Activated naive CD8-positive, alpha-beta T cell treated with anti-CD3 and anti-CD28 coated beads, Interleukin-2, amount 50 U/mL, for 16 hours (primary cell): ENCODE results near the gene AHRR.

Experiments
- DNase-seq: peaks from one replicate; pipeline ENCODE4 v3.0.0-alpha.2; 2020; ENCODE audit warnings: low read depth, low spot score

AHRR gene

DNA sequence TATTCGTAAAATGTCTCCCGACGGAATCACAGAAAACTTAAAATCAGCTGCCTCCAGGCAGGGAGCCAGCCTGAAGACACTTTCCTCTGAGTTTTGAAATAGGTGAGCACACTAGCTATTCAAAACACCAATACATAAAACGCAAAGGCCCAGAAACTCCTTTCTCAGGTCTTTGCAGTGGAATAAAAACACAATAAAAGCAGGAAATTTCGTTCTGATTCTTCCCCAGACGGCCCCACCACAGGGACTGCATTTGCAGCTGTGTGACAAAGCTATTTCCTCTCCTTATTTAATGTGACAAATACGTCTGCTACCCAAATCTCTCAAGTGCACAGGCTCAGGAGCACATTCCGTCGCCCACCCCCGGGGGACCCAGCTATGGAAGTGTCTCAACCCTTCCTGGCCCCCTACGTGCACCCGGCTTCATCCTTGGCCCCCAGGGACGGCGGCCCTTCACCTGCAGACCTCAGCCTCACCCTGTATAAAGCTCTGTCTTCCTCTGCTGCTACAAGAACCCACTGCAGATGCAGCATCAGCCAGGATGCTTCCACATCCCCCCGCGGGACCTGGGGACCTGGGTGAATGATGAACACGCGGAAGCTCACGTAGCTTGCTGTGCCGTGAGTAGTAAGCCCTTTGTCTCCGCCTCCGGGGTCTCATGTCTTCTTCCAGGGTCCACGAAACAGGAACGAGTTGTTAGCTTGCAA lies 24.9 kb downstream of the AHRR start:
- no peak for DNase-seq

DNA sequence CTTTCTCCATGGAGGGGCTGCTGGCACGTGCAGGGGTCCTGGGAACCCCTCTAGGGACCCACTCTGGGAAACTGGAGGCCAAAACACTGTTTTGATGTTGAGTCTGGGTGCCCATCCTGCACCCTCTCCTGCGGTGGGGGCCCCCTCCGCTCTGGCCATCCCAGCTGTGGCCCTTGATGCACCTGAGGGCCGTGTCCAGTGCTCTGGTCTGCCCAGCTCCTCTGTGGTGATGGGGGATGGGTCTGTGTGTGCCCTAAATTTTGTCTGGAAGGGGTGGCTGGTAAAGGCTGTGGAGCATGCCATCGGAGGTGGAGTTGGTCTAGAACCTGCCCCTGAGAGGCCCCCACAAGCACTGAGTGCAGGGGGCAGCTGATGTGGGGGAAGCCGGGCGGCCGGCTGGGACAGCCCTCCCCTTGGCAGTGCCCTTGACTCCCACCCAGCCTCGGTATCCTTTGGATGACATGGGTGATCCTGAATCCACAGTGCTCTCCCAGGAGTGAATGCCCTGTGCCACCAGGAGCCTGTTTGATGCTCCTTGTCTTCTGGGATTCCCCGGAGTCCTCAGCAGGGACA lies 26.3 kb downstream of the AHRR start:
- DNase-seq, result no peak

DNA sequence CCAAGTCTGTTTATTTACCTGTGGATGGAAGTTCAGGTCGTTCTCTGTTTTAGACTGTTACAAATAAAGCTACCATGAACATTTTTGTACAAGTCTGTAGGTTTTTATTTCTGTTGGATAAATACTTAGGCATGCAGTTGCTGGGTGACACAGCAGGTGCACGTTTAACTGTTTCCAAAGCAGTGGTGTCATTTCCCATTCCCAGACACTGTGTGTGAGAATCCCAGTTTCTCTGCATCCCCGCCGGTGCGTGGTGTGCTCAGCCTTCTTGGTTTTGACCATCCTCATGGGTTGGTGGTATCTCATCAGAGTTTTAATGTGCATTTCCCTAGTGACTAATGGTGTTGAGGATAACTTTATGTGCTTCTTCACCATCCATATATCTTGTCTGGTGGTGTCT lies 27.2 kb downstream of the AHRR start:
- DNase-seq, result no peak

DNA sequence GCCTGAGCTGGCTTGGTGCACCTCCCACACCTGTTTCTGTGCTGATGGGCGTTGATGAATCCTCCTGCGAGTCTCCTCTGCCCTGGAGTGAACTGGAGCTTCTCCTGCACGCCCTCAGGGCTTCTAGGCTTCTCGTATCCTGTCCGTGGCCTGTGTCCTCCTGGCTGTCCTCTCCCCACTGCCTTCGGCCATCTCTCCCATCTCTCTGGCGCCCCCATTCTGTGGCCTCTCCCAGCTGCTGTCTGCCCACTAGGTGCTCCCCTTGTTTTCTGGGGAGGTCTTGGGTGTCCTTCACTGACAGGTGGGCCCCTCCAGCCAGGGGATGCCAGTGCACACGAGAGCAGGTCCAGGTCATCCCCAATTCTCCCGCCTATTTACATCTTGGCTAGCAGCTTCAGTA lies 28.8 kb downstream of the AHRR start:
- DNase-seq, result no peak

DNA sequence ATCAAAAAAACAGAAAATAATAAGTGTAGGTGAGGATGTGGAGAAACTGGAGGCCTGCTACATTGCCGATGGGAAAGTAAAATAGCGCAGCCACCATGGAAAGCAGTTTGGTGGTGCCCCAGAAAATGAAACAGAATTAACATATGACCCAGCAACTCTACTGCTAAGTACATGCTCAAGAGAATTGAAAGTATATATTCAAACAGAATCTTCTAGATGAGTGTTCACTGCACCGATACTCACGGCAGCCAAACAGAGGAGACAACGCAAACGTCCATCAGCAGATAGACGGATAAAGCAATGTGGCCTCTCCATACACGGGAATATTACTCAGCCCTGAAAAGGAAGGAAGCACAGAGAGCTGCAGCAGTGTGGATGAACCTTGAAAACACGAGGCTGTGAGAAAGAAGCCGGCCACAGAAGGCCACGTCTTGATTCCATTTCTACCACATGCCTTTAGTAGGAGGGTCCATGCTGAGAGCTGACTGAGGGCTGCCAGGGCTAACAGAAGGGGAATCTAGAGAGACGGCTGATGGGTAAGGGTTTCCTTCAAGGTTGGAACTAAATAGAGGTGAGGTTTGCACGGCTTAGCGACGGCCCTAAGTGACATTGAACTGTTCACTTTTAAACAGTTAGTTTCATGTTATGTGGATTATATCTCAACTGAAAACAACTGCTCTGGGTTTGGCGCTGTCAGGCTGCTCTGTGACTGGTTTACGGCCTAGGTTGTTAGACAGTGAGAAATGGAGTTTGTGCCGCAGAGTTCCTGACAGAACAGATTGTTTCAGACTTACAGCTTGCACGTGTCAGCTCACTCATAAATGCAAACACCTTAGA lies 29.8 kb downstream of the AHRR start:
- DNase-seq, result no peak

DNA sequence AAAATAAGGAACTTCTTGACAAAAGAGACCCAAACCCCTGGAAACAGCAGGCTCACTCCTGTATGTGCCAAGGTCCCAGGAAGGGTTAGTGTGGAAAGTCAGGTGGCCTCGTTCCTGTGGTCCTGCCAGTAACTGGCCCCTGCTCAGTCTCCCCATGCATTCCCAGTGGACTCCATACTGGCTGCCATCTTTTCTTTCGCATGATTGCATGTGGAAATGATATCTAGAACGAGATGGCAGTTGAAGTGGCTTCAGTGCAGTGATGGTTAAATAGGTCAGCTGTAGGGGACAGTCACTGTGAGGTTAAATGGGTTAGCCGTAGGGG lies 30.4 kb downstream of the AHRR start:
- no peak for DNase-seq

DNA sequence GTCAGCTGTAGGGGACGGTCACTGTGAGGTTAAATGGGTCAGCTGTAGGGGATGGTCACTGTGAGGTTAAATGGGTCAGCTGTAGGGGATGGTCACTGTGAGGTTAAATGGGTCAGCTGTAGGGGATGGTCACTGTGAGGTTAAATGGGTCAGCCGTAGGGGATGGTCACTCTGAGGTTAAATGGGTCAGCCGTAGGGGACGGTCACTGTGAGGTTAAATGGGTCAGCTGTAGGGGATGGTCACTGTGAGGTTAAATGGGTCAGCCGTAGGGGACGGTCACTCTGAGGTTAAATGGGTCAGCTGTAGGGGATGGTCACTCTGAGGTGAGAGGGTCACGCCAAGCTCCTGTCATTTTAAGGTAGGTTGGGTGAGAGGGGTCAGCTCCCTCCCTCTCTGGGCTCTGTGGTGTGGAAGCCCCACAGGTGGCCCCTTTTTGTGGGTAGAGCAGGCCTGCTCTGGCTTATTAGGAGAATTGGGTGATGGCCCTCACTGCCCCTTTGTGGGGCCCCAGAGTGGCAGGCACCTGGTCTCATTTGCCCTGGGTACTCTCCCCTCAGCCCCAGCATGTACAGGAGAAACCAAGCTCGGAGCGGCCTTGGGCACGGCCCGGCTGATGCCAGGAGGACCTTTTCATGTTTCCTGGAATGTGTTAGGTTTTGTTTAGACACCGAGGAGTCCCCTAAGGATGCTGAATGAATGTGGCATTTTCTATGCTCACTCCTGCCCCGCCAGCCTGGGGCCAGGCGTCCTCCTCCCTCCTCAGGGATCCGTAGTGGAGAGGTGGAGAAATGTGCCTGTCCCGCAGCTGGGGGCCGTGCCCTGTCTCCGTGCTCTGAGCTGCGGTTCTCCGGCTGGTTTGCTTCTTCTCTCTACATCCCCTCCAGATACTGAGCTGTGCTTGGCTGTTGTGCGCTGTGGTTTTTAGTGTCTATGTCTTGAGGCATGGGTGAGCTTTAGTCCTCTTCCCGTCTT lies 31.4 kb downstream of the AHRR start:
- DNase-seq, result no peak

DNA sequence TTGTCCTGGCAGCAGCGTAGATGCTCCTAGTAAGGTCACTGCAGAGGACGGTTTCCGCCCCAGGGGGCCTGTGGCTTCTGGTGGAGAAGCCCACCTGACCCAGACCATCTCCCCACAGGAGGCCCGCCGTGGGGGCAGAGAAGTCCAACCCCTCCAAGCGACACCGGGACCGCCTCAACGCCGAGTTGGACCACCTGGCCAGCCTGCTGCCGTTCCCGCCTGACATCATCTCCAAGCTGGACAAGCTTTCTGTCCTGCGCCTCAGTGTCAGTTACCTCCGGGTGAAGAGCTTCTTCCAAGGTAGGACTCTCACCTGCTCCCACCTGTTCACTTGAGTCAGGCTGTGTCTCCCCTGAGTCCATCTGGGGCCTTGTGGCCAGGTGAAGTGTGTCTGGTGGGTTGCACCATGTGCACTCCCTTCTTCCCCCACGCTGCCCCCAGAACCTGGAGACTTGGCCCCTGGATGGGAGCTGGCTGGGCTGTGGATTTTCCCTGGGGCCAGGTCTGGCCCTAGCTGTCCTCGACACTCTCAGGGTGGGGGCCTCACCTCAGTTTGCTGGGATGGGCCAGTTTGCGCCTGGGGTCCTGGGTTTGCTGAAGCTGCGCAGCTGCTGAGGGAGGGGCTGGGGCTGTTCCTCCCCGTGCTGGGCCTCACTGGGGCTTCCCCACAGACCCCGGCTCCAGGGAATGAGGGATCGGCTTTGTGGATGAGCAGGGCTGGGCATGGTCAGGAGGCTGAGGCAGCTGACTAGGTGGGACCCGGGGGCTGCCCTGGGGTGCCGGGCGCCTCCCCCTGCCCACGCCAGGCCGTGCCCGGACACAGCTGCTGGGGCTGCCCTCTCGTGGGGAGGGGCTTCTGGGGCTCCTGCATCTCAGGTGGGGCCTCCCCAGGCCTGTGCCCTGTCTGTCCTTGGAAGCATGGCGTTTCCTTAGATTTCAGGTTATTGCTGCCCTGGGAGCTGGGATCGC lies 32.4 kb downstream of the AHRR start:
- no peak for DNase-seq

DNA sequence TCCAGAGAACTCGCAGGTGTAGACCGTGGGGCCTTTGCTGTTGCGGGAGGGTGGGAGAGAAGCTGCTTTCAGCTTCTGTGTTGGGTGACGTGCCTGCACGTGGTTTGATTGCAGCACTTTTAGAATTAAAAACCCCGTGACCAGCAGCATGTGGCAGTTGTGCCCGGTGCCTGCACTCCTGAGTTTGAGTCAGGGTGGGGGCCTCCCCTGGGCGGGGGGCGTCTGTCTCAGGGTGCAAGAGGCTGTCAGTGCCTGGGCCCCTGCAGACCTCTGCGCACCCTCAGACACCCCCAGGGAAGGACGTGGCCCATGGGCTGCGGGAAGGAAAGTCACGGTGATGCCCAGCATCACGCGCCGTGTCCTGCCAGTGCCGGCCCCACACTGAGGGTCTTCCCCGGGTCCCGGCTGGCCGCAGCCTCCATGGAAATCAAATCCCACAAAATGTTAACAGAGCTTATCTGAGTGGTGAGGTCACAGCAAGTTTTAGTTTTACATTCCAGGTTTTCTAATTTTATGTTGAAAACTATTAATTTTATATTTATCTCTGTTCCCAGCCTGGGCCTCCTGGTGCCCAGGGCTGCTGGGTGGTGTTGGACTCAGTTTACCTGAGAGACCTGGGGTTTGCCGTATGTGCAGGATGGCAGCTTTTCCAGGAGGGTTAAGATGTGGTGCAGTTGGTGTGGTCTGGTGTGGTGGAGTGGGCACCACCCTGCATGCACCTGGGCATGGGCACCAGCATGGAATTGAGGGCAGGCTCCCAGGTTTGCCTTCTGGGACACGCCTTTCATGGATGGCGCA lies 33.3 kb downstream of the AHRR start:
- no peak for DNase-seq

DNA sequence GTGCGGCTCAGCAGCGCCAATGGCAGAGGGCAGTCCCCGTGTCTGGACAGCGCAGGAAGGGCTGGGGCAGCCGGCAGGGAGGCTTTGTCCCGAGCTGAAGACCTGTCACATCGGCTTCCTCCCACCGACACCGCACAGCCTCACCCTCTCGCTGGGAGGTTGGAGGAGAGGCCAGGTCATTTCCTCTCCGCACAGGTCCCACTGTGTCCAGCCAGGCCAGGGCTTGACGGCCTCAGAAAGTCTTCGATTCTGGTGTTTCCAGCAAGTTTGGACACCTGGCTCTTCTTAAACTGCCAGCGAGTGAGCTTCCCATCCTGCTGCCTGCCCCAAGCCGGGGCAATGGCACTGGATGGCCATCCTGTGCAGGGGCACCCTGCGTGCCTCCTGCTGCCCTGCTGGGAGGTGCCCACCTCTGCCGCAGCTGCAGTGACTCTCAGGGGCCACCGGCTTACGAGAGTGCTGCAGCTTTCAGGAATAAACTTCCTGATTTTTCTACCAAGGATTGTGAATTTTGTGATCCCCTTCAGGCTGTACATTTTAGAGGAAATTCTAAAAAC lies 33.9 kb downstream of the AHRR start:
- no peak for DNase-seq

DNA sequence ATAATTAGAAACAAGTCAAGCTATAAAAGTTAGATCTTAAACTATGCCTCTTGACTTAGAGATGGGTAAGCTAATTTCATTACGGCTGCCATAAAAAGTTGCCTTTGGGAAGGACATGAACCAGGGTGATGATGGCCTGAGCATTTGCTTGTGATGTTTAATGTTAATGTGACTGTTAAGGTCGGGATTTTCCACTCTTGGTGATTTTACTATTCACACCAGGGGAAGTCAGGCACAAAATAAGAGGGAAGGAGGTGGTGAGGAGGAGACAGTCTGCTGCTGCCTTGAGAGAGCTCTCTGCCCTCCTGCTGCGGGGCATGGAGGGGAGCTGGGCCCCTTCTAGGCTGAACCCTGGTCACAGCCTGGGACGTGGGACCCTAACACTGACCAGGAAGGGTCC lies 34.4 kb downstream of the AHRR start:
- no peak for DNase-seq

DNA sequence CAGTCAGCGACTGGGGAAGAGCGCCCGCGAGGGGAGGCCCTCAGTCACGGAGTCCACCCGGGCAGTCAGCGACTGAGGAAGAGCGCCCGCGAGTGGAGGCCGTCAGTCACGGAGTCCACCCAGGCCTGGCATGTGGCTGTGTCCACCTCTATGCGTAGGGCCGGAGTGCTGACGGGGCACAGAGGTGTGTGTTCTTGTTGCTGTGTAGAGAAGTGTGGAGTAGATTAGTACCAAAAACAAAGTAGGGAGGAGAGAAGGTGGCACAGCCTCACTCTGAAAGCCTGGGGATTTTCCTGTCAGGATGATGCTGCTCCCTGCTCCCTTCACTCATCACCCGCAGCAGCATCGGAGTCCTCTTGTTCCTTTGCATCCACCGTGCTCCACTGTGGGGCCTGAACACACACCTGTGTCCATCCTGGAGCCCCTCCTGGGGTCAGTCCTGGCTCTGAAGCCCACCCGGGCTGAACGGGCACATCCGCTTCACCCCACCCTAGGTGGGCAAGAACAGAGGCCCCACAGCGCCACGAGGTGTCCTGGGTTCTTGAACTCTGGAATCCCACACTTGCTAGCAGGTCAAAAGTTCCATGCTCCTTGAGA lies 37.9 kb downstream of the AHRR start:
- DNase-seq, result no peak

DNA sequence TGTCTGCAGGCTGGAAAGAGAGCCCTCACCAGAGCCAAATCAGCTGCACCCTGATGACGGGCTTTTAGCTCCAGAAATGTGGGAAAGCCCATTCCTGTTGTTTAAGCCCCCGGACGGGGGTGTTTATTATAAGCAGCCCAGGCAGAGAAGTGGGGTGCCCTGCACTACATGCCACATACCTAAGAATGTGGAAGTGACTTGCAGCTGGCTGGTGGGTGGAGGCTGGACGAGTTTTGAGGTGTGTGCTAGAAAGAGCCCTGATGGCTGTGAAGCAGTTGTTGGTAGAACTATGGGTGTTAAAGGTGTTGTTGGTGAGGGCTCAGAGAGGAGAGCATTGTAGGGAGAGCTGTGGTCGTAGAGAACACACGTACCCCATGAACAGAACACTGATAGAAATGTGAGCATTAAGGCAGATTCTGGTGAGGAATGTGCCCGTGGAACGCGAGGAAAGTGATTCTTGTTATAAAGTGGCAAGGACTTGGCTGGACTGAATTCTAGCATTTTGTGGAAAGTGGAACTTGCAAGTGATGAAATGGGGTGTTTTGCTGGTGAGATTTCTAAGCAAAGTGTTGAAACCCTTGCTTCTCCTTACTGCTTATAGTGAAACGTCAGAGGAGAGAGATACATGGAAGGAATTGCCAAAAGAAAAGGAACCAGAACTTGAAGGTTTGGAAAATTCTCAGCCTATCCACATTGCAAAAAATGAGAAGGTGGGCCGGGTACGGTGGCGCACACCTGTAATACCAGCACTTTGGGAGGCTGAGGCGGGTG lies 38.9 kb downstream of the AHRR start:
- DNase-seq, result no peak

DNA sequence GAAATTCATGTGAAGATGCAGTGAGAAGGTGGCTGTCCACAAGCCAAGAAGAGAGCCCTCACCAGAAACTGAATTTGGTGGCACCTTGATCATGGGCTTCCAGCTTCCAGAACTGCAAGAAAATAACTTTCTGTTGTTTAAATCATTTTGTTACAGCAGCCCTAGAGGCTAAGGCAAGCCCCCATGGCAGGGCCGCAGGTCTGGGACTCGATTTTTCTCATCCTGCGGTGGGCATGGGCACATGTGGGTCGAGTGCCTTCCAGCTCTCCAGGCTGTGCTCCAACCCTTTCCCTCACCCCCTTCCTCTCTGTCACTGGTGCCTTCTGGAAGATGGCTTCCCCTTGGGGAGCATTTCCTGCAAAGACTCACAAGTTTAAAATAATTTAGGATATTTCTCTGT lies 40.7 kb downstream of the AHRR start:
- DNase-seq, result no peak

DNA sequence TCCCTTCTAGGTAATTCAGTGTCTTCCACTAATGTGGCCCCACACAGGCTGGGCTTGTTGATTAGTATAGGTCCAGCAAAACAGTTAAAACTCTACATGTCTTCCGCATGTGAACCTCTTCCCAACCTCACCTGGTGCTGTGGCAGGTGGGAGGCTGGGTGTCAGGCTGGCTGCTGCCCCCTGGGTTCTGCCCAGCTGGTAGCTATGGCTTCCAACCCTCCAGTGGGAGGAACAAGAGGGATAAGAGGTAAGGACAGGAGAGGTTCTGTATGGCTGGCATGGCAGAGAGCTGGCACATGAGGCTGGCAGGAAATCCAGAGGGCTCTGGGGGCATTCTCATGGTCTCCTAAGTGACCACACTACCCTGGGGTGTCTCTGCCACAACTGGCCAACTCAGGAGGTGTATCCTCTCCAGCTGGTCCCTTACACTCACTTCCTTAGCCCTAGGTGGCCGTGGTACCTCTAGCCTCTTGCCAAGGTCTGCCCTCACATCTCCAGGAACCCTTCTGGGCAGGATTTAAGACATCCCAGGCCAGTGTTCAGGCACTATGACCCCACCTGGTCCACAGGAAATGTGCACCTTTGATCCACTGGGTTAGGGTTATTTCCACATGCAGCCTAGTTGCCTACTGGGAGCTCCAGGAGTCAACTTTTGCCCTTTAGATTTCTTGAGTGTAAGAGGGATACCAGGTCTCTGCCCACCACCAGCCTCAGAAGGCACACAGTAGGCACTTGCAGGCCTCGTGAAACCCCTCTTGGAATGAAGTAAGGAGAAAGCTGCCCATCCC lies 41.7 kb downstream of the AHRR start:
- DNase-seq, result no peak

DNA sequence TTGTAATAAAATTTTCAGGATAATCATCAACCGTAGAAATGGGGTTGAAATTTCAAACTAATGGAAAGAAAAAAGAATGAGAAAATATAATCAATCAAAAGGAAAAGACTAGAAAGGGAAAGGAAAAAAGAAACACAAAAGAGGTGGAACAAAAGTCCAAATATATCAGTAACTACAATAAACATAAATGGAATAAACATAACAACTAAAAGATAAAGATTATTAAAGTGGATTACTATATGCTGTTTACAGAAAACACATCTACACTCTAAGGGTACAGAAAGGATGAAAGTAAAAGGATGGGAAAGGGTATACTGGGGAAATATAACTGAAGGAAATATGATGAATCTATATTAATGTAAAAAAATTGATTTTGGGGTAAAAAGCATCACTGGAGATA lies 43.0 kb downstream of the AHRR start:
- no peak for DNase-seq

DNA sequence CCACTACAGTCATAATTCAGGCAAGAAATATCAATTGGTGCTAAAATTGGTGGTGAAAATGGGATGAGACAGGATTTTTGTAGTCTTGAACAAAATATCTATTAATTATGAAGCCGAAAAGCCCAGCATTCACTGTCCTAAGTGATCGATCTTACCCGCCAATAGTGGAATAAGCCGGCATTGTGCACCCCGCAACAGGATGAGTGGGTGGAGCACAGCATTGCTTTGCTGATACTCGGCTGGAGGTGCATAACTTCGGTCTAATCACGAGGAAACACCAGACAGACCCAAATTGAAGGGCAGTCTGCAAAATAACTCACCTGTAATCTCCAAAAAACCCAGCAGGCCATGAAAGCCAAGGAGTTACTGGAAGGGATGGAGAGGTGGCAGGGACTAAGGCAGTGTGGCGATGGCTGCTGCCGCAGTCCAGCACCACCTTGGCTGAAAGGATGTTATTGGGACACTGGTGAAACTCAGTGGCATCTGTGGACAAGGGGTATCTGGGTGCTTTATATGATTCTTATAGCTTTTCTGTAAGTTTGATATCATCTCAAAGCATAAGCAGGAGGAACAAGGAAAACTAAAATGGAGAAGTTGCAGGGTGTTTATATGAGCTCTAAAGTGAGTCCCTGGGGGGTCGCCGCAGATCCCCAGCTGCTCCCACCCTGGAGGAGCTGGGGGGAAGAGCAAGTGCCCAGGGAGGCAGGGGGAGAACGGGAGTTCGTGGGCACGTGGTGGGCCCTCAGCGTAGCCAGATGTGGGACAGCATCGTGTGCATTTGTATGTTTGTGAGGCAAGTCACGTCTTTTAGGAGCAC lies 45.2 kb downstream of the AHRR start:
- DNase-seq, result no peak
